PC-9 (cell line): Measurements from ENCODE around the gene FILIP1L.

Experiments
- CTCF ChIP-seq: fragments of 200-600 bp; sonication (generic); conservative IDR thresholded peaks from 2 replicates; pipeline ENCODE4 v1.6.1; 2017; ENCODE audit warnings: mixed run types, antibody characterized with exemption, mild to moderate bottlenecking, moderate library complexity
- EZH2 ChIP-seq: fragments of 200-600 bp; sonication (generic); IDR thresholded peaks from 2 replicates; pipeline ENCODE4 v1.8.0; 2017; ENCODE audit warnings: antibody characterized with exemption, low read depth

GRCh38 chr3:100140976-100141375 lies 26.7 kb upstream of the FILIP1L start:
- TF ChIP-seq CTCF, result no peak
- no peak for TF ChIP-seq EZH2
